Sigmoid colon (tissue), 4 donors: ENCODE data around the gene WDR4.

Experiments used
- CTCF ChIP-seq, 4 experiments: fragments of 450-650 bp in 3 of 4; fragments of 200-600 bp in 1 of 4; IDR thresholded peaks; one replicate each; pipeline ENCODE4 v1.5.1; 2016 to 2019; ENCODE audit warnings: antibody characterized with exemption in 4 of 4, mild to moderate bottlenecking in 3 of 4, moderate library complexity in 2 of 4
- EP300 ChIP-seq, 4 donors: sonication (generic); formaldehyde crosslinking; IDR thresholded peaks; one replicate each; pipeline ENCODE4 v1.6.1; 2017; ENCODE audit warnings: antibody characterized with exemption in 4 of 4
- POLR2A ChIP-seq, 2 donors: fragments of 450-650 bp; IDR thresholded peaks; one replicate each; pipeline ENCODE4 v1.6.1; 2016; ENCODE audit warnings: antibody characterized with exemption in 2 of 2, mild to moderate bottlenecking in 2 of 2, moderate library complexity in 2 of 2
- POLR2AphosphoS5 ChIP-seq, 4 donors: sonication (generic); formaldehyde crosslinking; IDR thresholded peaks; one replicate each; pipeline ENCODE4 v1.6.1; 2017; ENCODE audit warnings: antibody characterized with exemption in 4 of 4

GRCh38 chr21:42836767-42837301, 42.5 kb downstream of the WDR4 start:
- no peak for TF ChIP-seq POLR2A (IDR thresholded peaks at IDR 0.05)
- no peak for TF ChIP-seq CTCF (IDR thresholded peaks at IDR 0.05)
- TF ChIP-seq EP300 (IDR thresholded peaks at IDR 0.05) = no peak
- TF ChIP-seq POLR2AphosphoS5 (IDR thresholded peaks at IDR 0.05) = no peak
